ENCODE results near the gene ZNF81.
"Not testable (repeated sequence)": the region's sequence is repeated elsewhere in the genome, so short reads cannot be mapped to it uniquely, and the experiment has no call there.

ZNF81 gene

DNA sequence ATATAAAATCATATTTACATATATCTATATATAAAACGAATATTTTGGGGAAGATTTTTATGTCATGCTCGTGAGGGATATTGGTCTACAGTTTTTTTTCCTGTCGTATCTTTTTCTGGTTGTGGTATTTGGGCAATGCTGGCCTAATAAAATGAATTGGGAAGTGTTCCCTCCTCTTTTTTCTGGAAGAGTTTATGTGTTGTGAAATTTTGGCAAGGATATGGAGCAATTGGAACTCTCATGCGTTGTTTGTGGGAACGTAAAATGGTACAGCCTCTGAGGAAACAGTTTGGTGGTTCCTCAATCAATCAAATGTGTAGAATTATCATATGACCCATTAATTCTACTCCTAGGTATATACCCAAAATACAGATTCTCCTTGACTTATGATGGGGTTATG lies 97.2 kb downstream of the ZNF81 start:
- Histone ChIP-seq H3K27ac (no peak overlapping the region), H3K4me3 (no peak overlapping the region)
- TF ChIP-seq CTCF (IDR thresholded peaks at IDR 0.05), result no peak
- DNase-seq (ENCODE audit: low spot score), result no peak

DNA sequence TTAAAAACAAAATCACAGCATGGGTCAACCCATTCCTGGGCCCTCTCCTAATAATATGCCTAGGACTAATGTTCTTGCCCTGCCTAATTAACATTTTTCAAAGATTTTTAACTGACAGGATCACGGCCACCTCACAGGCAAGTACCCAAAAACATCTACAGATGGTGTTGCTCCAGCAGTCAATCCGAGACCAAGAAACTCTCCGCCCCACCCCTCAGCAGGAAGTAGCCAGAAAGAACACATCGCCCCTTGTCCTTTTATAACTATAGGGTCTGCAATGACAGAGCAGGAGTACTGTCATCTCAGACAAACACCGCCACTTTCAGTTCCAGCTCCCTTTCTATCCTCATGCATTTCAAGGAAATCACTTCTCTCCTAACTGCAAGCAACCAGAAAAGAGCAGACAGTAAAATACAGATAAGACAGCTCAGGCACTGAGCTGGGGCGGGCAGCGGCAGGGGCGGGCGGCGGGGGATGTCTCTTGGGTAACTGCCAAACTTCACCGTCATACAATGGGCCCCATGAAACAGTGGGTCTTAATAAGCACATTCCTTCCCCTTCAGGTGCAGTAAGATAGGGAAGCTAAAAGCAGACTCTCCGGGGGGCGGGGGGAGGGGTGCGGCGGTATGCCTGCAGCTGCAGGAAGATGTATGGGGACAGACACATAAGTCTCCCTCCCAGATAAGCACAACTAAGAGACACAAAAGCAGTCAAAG lies 99.7 kb downstream of the ZNF81 start:
- no peak for DNase-seq (ENCODE audit: low spot score)
- no peak overlapping the region for H3K27ac ChIP-seq
- peak overlapping the region; percentile 28 for H3K4me3 ChIP-seq
- TF ChIP-seq CTCF (IDR thresholded peaks at IDR 0.05), result no peak

GRCh38 chrX:47936940-47937317 lies 100.2 kb downstream of the ZNF81 start:
- DNase-seq (ENCODE audit: low spot score), result no peak
- Histone ChIP-seq H3K4me3 (no peak overlapping the region), H3K27ac (no peak overlapping the region)
- no peak for TF ChIP-seq CTCF (IDR thresholded peaks at IDR 0.05)

- no peak overlapping the region for H3K4me3 ChIP-seq
- no peak overlapping the region for H3K27ac ChIP-seq
- no peak for TF ChIP-seq CTCF (IDR thresholded peaks at IDR 0.05)
- DNase-seq (ENCODE audit: low spot score), result no peak
Observed at GRCh38 chrX:47940448-47940847, 103.7 kb downstream of the ZNF81 start.

DNA sequence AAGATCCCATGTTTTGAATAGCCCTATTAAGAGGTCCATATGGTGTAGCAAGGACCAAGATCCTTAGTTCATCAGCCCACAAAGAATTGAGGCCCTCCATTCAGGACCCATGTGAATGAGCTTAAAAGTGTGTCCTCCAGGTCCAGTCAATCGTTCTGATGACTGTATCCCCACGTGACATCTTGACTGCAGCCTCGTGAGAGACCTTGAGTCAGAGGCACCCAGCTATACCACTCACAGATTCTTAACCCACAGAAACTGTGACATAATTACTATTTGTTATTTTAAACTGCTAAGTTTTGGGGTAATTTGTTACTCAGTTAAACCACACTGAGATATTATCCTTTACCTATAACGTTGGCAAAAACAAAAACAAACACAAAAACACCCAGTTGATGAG lies 104.7 kb downstream of the ZNF81 start:
- Histone ChIP-seq H3K27ac (no peak overlapping the region), H3K4me3 (no peak overlapping the region)
- DNase-seq (ENCODE audit: low spot score), result no peak
- no peak for TF ChIP-seq CTCF (IDR thresholded peaks at IDR 0.05)

DNA sequence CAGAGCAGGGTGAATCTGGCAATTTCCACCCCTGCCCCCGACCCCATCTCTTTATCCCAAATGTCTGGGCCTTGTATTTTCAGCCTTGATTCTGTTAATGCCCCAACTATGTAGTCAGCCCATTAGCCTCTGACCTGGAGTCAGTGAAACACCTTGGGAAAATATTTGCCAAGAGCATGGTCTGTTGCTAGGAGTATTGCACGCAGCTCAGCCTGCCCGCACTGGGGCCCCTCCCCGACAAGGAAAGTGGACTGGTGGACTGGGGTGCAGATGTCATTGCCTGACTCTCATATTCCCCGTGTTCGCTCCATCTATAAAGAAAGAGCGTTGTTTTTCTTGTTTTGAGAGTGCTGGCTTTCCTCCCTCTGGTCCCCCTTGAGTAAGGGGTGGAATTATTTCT lies 118.6 kb downstream of the ZNF81 start:
- H3K4me3 ChIP-seq; DNase-seq (ENCODE audit: low spot score); H3K27ac ChIP-seq: not testable (repeated sequence)

GRCh38 chrX:47956016-47956415 lies 119.3 kb downstream of the ZNF81 start:
- Histone ChIP-seq H3K27ac (no peak overlapping the region), H3K4me3 (no peak overlapping the region)
- no peak for TF ChIP-seq CTCF (IDR thresholded peaks at IDR 0.05)
- DNase-seq (ENCODE audit: low spot score), result no peak

DNA sequence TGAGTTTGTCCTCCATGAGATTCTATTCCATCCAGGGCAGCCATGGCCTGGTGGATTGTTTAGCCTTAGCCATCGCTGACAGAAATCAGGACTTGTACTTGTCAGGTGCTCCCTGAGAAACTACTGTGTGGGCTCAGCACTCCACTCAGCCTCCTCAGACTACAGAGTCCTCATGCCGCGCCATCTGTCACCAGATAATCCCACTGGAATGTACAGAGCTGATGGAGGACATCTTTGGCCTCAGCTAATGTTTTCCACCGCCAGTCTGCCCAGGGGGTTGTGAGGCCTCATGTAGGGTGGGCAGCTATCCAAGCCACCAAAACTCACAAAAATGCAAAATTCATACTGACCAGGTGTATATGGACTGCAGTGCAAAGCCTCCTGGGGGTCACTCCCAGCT lies 121.5 kb downstream of the ZNF81 start:
- not testable (repeated sequence) for DNase-seq (ENCODE audit: low spot score); H3K27ac ChIP-seq

More for the DNA sequence above, 121.5 kb downstream of the ZNF81 start:
- H3K4me3 ChIP-seq, result not testable (repeated sequence)
